IPS-NIHi7 (cell line): Measurements from ENCODE around the gene KCNIP4.

Experiments used
- DNase-seq: peaks from one replicate; pipeline ENCODE4 v3.0.0; 2012; ENCODE audit warnings: mixed read lengths; ENCODE audit errors: extremely low spot score

The KCNIP4 gene

DNA sequence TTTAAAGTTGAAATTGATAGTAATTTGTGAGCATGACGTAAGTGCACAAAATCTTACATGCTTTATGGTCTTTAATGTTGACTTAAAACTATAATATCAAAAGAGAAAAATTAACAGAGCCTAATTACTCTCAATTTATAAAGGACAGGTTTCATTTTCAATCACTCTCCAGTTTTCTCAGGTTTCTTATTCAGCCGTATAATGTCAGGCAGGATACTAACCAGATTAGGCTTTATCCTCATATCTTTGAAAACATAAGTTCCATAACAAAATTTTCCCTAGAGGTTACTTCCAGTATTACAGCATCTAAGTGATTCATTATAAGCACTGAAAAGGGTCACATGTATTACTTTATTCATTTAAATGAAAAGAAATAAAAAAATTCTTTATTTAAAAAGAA lies 756.2 kb downstream of the KCNIP4 start:
- DNase-seq: no peak

DNA sequence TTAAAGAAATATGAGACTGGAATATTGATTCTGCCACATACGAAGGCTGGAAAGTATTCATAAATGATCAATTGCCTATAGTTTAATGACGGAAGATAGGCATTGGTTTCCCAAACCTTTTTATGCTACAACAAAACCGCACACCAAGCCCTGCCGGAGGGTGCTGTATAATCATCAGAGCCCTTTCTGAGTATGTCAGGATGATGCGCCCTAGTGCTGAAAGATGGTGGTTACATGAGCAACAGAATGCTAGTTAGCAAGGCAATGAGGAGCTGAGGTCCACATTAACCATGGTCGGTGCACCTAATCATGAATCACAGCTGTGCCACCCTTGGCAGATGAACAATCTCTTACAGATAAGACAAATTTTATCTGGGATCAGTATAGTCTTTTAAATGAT lies 757.3 kb downstream of the KCNIP4 start:
- DNase-seq: peak; percentile 18

DNA sequence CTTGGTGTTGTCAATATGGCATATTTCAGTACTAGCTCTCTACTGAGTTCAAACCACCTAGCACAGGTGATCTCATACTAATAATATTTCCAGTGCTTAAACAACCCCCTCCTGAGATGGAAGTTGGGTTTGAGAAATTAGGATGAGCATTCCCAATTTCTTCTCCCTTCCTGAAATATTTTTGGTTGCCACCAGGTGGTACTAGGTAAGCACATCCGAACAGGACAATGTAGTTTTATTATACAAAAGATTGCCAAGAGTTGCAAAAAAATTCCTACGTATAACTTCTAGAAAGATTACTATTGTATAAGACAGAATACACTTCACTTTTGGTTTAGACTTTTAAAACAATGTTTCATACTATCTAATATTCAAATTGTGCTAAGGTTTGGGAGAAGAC lies 763.8 kb downstream of the KCNIP4 start:
- DNase-seq: no peak

DNA sequence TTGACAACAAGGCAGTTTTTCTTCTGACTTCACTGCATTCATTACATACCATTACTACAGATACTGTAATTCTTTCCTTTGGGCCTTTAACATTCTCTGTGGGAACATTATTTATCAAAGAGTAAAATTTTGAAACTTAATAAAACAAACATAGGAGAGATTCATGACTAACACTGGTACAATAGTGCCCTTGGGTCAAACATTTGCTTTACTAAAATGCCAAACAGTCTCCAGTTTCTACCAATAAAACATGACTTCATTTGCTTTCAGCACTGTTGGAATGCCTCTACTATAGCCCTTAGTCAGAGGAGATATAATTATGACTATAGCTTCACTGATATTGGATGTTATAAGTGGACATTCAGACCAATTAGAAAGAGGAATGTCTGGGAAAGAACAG lies 766.9 kb downstream of the KCNIP4 start:
- DNase-seq: no peak

- DNase-seq: no peak
These were observed 770.7 kb downstream of the KCNIP4 start for GRCh38 chr4:21177871-21178270.

GRCh38 chr4:21177092-21177491 lies 771.5 kb downstream of the KCNIP4 start:
- DNase-seq: no peak

- no peak for DNase-seq
These were observed 780.9 kb downstream of the KCNIP4 start for GRCh38 chr4:21167711-21168110.

DNA sequence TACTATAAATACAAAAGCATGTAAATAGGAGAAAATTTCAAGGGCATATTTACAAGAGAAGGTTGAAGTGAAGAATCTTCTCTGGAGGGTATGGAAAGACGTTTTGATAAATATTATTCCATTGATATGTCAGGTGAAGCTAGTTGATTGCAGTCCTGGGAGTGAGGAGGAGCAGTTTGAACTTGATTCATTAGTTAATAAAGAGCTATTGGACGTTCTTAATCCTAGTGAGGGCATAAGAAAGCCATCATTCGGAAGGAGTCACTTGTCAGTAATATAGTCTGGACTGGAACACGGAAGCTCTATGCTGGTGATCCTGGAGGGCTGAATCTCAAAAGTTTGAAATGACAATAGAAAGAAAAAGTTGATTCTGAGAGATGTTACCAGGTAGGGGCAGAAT lies 793.2 kb downstream of the KCNIP4 start:
- no peak for DNase-seq

DNA sequence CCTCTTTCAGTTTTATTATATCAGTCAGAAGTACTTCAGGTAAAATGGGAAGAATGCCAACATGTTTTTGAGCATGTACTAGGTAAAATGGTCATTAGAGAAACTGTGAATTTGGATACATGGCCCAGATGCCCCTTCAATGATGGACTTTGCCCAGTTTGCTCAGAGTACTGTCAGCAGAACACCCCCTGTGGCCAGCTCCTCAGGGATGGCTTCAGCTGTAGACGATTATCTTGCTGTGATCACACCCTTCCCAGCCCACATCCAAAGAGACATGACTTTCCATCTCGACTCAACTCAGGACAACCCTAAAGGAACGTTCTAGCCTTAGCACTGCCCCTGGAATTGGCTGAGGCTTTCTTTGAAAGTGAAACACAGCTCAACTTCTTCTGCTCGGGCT lies 809.2 kb downstream of the KCNIP4 start:
- DNase-seq: no peak

- no peak for DNase-seq
These were observed 812.4 kb downstream of the KCNIP4 start for GRCh38 chr4:21136051-21136630.

DNA sequence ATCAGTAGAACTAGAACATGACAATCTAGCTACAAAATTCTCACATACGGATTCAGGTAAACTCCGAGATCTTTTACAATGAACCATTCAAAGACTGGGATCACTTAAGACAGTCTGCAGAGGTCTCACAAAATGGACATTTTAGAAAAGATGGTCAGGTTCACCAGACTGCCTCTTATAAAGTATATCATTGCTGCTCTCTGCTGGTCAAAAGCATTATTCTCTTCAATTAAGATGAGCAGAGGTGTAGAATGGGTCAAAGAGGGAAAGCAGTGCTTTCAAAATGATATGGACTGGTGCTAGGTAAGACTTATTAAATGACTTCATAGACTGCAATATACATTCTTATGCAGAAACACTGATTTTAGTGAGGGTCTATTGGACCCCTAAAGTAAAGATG lies 813.6 kb downstream of the KCNIP4 start:
- peak; percentile 18 for DNase-seq

GRCh38 chr4:21130606-21131005 lies 818.0 kb downstream of the KCNIP4 start:
- DNase-seq: no peak

- no peak for DNase-seq
These were observed 822.5 kb downstream of the KCNIP4 start for GRCh38 chr4:21126014-21126512.

DNA sequence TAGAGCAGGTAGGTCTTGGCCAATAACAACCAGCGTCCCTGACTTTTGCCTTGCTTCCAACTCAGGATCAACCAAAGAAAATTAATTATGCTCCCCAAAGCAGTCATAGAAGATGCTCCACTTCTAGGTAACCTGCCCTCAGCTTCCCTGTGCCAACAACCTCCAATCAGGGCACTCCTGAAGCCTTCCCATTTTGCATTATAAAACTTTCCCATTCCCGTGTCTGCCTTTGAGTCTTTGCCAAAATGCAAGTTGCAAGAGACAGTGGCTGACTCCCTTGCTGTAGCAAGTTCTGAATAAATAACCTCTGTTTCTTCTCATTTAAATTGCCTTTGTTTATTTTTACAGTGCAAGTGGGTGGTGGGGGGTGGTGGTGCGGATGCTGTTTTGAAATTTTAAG lies 830.3 kb downstream of the KCNIP4 start:
- no peak for DNase-seq

DNA sequence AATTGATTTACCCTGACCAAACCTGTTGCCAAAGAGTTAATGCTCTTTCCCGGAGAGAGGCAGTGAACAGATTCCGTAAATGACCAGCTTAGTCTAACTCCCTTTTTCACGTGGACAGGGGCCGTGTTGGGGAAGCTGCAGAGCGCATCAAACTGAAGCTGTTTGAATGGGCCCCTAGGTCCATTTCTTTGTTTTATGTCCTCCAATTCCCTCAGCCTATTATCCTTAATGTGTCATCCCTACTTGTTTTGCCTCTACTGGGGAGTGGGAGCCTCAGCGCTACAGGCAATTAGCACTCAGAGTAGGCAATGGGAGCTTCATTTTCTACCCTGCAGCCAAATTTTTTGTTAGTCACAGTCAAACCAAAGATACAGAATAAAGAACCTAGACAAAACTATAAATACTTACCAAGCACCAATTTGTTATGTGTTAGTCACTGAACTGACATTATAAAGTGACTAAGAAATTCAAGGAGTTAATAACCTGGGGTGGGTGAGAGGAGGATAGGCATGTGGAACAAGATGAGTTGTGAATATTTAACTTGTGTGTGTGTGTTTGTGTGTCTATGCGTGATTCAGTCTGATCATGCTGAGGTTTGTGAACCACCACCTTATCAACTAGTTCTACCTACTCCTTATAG lies 830.9 kb downstream of the KCNIP4 start:
- no peak for DNase-seq

- no peak for DNase-seq
These were observed 834.9 kb downstream of the KCNIP4 start for GRCh38 chr4:21113496-21114223.

DNA sequence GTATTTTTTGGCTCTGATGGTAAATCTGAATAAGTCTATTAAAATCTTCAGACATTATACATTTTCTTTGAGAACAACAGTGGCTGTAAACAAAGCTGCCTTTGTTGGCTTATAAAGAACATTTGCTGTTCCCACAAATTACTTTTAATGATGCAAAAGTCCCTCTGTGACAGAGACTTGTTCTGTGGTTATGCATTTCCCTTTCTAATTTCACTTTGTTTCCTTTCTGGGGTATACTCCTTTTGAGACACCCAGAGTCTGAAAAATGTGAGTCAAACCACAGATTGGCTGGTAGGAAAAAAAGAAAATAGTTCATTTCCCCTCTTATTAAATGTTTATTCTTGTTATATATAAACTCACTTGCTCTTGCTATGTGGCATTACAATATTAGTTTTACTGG lies 845.9 kb downstream of the KCNIP4 start:
- no peak for DNase-seq

GRCh38 chr4:21097865-21098264 lies 850.7 kb downstream of the KCNIP4 start:
- no peak for DNase-seq

- DNase-seq: no peak
These were observed 851.5 kb downstream of the KCNIP4 start for GRCh38 chr4:21097026-21097425.

DNA sequence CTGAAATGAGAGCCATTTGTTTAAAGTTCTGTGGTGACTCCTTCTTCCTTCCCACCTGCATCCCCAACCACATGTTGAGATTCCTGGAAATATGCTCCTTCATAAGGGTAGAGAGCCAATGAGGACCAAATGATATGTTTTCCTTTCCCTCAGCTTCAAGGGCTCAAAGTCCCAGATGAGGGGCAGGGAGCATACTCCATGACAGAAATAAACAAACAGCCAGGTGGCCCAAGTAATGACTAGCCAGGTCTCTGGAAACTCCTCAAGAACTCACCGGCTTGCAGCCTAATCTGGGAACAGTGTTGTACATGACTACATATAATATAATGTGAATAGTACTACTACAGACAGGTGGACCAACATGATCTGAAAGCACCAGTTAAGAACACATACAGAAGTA lies 856.0 kb downstream of the KCNIP4 start:
- DNase-seq: no peak

- DNase-seq: no peak
These were observed 858.4 kb downstream of the KCNIP4 start for GRCh38 chr4:21090094-21090666.

GRCh38 chr4:21083413-21083812 lies 865.2 kb downstream of the KCNIP4 start:
- DNase-seq: peak; percentile 9

GRCh38 chr4:21077967-21078366 lies 870.6 kb downstream of the KCNIP4 start:
- no peak for DNase-seq
